Pericardium fibroblast (primary cell): ENCODE data around the gene MAOA. TPM values are rescaled to one million over a fixed set of nuclear protein-coding genes. Genes with fewer than 3 reads are reported as not detected.

Experiments
- total RNA-seq: library from RNA; depleted of rRNA; stranded (reverse); fragments of >200 nt; gene quantifications from 2 replicates; pipeline ENCODE4 v1.2.3, GENCODE V29; 2015

MAOA gene
- 105 and 112 TPM in 2 replicates for total RNA-seq

DNA sequence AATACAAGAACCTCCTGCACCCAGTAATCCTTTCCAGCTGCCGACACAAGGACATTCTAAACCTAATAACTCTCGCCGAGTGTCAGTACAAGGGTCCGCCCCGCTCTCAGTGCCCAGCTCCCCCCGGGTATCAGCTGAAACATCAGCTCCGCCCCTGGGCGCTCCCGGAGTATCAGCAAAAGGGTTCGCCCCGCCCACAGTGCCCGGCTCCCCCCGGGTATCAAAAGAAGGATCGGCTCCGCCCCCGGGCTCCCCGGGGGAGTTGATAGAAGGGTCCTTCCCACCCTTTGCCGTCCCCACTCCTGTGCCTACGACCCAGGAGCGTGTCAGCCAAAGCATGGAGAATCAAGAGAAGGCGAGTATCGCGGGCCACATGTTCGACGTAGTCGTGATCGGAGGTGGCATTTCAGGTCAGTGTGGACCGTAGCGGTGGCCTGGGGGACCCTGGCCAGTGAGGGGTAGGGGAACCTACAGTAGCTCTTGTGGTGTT is at the start of gene MAOA:
MAOA (plus strand) TSS at position 295 of the 490 bp plus-strand sequence; CDS start at position 338, 43 bp downstream.

Other genes with a start within 250 kb of the MAOA start
- 0.47 TPM in 1 of 2 replicates, not detected in the other for gene MAOB, start 226.2 kb downstream of the MAOA start, total RNA-seq